WI38 (cell line): ENCODE results near the gene PIK3C2G.

Experiments used
- H3K4me3 ChIP-seq: 2 replicates; pipeline ENCODE4 v1.5.1; 2011; ENCODE audit warnings: low read depth, mild to moderate bottlenecking, control low read depth, low read length
- CTCF ChIP-seq: IDR thresholded peaks from 2 replicates; pipeline ENCODE4 v1.5.1; 2012; ENCODE audit warnings: low read depth, mild to moderate bottlenecking, control low read depth, low read length

The PIK3C2G gene

GRCh38 chr12:18472806-18473205 is 211.5 kb downstream of the PIK3C2G start:
- TF ChIP-seq CTCF = no peak
- no peak overlapping the region for H3K4me3 ChIP-seq

GRCh38 chr12:18476861-18477260 is 215.5 kb downstream of the PIK3C2G start:
- H3K4me3 ChIP-seq = no peak overlapping the region
- no peak for TF ChIP-seq CTCF

- no peak for TF ChIP-seq CTCF
Measured at GRCh38 chr12:18479256-18479655, 217.9 kb downstream of the PIK3C2G start.

GRCh38 chr12:18482601-18483120 is 221.3 kb downstream of the PIK3C2G start:
- no peak for TF ChIP-seq CTCF
- H3K4me3 ChIP-seq = no peak overlapping the region

More at GRCh38 chr12:18479256-18479655, 217.9 kb downstream of the PIK3C2G start:
- no peak overlapping the region for H3K4me3 ChIP-seq

- H3K4me3 ChIP-seq = no peak overlapping the region
- TF ChIP-seq CTCF = no peak
Measured at GRCh38 chr12:18483698-18484325, 222.5 kb downstream of the PIK3C2G start.

- no peak overlapping the region for H3K4me3 ChIP-seq
- TF ChIP-seq CTCF = no peak
Measured at GRCh38 chr12:18486036-18486435, 224.7 kb downstream of the PIK3C2G start.

GRCh38 chr12:18487509-18487908 is 226.2 kb downstream of the PIK3C2G start:
- no peak overlapping the region for H3K4me3 ChIP-seq
- TF ChIP-seq CTCF = no peak
